HG03103 (cell line): ENCODE measurements around the gene SLC5A7.

Experiments used
- ATAC-seq: cut with Tn5 transposase; IDR thresholded peaks from one replicate; pipeline ENCODE4 v1.9.1; 2021; ENCODE audit warnings: low read depth; ENCODE audit not compliant: unreplicated experiment

Gene SLC5A7

DNA sequence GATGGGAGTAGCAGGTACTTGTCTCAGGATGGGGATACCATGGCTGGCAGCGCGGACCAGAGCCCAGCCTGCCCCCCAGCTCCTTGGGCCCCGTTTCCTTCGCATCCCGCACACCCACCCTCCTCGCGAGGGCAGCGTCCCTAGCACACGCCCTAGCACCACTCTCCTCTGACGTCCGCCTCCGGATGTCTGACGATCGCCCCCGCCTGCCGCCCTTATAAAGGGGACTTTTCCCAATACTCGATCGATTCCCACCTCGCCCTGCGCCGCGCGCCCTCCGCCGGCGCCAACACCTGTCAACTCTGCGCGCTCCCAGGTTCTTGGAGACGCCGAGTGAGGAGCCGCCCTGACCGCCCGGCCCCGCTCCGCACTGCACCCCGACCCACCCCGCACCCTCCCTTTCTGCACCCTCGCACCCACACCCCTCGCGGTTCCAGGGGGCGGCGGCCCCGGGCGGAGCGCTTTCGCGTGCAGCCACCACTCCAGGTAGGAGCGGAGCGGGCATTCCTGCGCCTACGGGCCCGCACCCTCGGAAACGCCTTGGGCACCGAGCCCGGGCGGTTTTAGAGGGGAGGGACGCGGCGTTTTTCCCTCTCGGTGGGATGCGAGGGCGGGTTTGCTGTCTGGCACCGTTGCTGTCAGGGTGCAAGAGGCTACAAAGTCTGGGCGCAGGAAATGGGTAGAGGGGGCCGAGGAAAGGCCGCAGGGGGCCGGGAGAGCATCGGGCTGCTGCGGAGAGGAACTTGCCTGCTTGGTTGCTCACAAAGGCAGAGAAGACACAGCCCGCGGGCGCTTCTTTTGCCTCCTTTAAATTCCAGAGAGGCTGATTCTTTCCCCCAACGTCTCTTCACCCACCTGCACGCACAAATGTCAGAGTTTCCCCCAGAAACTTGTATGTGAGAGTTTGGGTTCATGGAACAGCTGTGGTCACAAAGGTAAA, at the start of gene SLC5A7:
SLC5A7 (plus strand) TSS at position 247 of the 940 bp plus-strand sequence. CDS start 1,632 bp downstream, outside the sequence.
- ATAC-seq: no peak

DNA sequence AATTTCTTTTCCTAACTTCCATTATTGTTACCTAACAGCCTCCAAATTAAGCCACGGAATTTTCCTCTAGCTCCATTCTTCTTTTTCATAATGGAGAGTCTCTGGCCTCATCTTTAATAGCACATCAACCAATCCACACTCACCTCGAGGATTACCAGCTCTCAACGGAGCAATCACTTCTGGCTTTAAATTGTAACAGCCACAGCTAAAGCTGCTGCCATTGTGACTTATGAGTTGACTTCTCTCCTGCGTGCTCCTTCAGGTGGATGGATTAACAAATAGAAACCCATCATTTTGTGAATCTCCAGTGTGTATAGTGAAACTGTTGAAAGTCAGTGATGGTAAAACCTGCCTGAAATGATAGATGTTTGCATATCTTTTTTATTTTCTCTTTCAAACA, 24.9 kb upstream of the SLC5A7 start:
- ATAC-seq: no peak

DNA sequence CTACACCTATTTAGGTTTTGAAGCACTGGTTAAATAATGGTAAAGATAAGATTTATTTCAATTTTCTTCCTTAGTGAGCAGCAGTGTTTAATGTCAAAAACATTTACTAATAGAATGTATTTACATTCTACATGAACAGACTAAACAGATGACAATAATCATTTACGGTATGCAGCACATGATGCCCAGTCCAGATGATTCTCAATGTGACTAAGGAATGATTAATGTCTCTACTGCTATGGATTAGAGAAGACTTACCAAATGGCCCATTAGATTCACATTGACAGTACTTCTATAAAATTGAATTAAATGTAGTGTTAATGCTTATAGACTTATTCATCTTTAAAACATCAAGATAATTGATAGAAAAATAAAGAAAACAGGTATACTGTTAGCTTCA, 22.1 kb upstream of the SLC5A7 start:
- ATAC-seq: no peak

DNA sequence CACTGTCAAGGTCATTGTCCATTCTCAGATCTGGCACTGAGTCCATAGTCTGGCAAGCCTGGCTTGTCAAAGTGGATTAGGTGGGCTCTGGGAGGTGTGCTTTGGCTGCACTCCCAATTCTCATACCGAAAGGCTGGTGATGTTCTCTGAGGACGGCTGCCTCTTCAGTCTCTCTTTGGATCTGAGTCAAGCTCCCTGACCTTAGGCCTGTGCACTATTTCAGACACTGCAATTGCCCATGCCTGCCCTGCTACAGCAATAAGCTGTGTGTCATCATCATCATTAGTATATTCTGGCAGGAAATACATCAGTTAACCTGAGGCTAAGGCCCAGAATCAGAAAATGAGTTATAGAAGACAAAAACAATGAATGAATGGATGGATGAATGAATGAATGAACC, 1.6 kb upstream of the SLC5A7 start:
- no peak for ATAC-seq

DNA sequence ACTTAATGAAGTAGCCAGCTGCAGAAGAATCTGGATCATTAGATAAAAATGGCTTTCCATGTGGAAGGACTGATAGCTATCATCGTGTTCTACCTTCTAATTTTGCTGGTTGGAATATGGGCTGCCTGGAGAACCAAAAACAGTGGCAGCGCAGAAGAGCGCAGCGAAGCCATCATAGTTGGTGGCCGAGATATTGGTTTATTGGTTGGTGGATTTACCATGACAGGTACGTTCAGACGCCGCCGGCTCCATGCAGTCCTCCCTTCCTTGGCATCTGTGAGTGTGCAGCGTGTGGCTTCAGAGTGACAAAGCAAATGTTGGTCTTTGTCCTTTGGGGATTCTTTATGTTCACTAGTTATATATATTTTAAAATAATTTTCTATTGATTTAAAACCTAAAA, 1.8 kb downstream of the SLC5A7 start:
- no peak for ATAC-seq

DNA sequence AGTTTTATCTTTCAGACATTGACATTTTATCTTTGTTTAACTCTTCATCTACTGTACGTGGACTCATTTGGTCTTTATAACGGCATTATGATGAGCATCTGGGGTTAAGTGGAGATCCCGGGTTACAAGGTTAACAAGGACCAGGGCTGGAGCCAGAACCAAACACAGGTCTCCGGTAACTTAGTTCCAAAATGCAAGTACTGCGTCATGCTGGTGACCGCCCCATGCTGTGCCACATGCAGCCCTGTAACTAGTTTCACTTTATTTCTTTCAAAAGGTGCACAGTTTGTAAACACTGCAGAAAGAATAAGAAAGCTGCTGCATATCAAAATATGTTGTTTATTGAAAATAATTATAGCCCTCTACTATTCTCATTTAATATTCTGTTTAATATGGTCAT, 3.1 kb downstream of the SLC5A7 start:
- no peak for ATAC-seq

DNA sequence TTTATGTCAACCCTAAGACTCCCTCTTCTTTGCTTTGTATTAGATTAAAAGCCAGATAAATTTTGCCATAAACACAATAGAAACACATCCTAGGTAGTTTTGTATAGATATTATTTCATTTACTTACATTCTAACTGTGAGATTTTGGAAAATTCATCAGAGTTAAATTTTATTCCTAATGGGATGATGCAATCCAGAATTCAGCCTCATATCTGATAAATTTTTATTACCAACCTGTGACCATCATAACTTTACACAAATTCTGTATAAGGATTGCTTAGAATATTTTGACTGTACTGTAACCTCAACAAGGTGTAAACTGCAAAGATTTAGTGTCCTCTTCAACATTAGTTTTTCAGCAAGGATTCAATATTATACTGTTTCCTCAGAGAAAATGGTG, 4.4 kb downstream of the SLC5A7 start:
- ATAC-seq: no peak

DNA sequence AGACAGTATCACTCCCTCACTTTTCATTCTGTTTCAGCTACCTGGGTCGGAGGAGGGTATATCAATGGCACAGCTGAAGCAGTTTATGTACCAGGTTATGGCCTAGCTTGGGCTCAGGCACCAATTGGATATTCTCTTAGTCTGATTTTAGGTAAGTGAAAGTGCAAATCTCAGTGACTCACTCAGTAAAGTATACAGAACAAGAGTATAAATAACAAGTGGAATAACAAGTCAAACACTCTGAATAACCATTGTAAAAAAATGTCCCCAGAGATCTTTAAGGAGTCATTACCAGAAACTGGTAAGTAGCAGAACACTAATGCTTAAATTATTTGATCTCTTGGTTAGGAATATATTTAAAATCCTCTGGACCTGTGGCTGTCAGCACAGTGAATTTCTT, 5.7 kb downstream of the SLC5A7 start:
- no peak for ATAC-seq

DNA sequence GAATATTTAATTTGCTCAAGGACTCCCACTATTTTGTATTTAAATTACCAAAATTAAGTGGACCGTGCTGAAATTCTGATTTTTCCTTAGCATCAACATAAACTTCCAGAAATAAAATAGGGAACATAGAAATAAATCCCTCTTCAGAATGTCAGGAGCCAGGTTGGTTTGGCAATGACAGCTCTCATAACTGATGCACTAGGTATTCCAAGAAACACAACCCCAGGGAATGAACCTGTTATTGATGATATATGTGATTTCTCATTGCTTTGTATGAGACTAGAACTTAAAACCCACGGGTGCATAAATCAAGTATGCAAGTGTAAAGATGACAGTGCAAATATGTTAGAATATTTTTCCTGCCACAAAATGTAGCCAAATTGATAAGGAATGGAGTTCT, 12.8 kb downstream of the SLC5A7 start:
- no peak for ATAC-seq

DNA sequence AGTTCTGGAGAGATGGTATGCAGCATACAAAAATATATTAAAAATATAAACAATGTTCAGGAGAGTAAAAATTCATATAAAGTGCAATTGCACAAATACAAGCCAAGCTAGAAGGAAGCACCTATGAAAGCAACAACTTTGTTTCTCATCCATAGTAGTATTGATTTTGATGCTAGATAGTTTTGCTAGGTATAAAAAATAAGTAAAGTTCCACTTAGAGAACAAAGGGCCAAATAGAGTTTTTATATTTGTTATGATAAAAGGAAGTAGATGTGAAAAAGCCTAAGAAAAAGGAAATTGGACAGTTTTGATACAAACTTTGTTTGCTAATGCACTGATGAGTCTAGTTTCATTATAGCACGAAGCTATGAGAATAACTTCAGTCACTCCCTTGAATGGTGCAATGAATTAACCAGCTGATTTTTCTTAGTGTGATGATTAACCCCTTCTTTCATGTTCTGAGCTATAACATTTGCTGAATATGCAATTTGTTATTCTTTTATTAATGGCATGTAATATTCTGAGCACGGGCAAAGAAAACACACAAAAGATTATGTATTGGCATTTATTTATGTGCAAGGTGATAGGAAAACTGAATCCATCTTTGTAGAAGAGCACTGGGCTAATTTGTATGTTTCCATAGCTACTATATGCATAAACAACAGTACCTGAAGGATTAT, 24.7 kb downstream of the SLC5A7 start:
- ATAC-seq: no peak

DNA sequence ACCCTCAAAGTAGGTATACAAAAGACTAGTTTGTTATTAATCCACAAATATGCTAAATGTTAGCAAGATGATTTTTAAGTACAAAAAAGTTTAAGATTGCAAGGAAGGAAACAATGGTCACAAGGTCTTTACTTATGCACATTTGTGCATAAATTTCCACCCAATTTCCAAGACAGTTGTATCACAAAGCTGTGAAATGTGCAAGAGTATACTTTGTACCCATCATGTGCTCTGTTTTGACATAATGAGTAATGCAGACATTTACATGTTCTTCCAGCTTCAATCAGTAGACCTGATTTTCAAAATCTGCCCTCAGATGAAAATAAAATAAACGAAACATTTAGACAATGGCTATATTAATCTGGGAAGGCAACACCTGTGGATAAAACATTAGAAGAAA, 27.0 kb downstream of the SLC5A7 start:
- ATAC-seq: no peak

DNA sequence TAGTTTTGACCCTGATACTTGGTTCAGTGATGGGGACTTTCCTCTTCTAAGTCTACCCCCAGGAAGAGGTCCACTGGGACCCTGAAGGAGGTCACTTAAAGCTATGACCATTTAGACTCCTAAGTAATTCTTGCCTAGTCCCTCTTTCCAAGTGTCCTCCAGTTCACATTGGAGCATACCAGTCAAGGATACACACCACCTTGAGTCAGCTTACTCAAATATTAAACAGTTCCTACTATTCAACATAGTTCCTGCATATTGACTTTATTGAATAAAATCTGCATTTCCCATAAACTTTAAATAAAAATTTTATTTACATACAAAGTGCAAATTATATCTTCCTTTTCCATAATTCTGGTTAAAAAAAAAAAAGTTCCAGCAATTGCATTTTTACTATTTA, 36.3 kb downstream of the SLC5A7 start:
- no peak for ATAC-seq

DNA sequence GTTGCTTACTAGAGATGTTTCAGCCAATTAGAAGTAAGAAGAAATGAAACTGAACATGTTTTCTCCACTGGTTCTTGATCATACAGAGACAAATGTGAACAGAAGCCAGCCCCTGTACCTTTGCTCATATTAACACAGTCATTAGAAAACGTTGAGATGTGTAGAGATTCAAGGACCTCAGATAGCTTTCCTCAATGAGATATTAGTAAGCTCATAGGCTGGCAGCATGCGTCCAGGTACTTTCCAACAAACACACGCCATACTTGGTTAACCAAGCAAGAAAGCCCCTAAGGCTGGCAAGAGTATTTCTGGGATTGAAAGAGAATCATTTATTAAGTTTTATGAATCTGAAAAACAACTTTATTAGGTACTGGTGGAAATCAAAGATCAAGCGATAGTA, 37.5 kb downstream of the SLC5A7 start:
- no peak for ATAC-seq

DNA sequence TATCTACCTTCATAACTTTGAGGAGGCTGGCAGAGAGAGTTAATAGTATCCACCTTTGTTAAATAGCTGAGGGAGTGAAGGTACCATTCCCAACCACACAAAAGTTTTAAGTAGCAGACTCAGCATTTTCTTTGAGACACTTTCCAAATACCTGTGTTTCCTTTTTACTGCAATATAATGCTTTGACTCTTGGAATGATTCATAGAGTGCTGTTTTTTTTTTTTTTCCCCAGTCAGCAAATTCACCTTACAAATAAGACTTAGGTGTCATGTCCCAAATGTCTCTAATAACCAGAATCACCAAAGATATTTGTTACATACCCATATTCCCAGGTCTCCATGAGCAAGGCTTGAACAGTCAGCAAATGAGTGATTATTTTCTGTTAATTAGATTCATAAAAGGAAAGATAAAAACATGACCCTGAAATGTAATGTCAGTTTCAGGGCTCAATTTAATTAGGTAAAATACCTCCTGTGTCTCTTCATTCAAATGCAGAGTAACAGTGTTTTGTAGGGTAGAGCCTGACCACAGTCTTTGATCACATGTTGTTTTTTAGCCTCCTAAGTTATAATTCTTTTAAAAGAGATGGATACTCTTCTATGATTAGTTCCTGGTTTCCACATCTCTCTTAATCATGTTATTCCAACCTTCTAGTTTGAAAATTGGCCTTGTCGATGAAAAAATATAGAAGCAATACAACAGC, 39.9 kb downstream of the SLC5A7 start:
- no peak for ATAC-seq

DNA sequence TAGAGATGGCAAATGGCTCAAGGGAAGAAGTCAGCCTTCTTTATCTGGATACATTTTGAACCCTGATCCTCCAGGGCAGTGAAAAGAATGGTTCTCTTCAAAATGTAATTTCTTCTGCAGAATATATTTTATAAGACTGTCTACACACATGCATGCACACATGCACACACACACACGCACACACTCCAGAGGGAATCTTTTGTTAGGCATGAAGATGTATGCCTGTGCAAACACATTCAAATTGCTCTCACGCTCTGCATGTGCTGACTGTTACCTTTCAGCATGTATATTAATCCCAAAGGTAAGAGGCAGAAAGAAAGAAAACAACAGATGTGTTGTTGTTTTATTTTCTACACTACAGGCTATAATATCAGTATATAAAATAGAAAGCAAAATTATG, 43.2 kb downstream of the SLC5A7 start:
- no peak for ATAC-seq

DNA sequence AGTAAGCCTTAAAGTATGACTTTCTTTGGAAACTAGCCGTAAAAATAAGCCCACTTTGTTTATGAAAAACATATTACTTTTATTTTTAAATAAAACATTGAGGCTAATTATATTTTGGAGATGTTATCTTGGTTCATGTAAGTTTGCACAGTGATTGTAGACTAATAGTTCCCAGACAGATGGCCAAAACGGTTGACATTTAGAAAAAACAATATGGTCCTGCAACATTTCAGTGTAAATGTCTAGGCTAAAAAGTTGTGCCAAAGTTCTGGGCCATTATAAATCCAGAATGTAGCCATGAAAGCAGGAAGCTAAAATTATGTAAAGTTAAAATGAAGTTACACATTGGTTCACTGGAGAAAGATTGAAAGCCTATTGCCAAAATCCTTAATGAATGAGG, 43.6 kb downstream of the SLC5A7 start:
- no peak for ATAC-seq

DNA sequence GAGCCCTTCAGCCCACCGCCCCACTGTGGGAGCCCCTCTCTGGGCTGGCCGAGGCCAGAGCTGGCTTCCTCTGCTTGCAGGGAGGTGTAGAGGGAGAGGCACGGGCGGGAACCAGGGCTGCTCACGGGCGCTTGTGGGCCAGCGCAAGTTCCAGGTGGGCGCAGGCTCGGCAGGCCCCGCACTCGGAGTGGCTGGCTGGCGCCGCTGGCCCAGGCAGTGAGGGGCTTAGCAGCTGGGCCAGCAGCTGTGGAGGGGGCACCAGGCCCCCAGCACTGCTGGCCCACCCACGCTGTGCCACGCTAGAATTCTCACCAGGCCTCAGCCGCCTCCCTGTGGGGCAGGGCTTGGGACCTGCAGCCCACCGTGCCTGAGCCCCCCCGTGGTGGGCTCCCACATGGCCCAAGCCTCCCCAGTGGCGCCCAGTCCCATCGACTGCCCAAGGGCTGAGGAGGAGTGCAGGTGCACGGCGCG, 45.2 kb downstream of the SLC5A7 start:
- ATAC-seq: no peak

DNA sequence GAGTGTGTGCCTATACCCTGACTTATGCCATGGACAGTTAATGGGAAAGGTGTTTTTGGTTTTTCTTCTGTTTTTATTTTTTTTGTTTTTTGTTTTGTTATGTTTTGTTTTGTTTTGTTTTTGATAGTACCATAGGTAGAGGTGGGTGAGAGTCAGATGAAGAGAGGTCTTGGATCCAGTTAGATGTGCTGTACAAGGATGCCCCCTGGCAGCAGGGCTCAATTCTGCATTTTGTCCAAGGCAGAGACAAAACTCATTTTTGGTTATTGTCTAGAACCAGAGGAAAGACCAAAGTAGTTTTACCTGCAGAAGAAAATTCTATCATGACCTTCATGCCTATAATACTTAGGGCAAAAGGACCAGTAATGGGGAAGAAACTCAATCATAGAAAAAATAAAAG, 48.5 kb downstream of the SLC5A7 start:
- ATAC-seq: no peak

DNA sequence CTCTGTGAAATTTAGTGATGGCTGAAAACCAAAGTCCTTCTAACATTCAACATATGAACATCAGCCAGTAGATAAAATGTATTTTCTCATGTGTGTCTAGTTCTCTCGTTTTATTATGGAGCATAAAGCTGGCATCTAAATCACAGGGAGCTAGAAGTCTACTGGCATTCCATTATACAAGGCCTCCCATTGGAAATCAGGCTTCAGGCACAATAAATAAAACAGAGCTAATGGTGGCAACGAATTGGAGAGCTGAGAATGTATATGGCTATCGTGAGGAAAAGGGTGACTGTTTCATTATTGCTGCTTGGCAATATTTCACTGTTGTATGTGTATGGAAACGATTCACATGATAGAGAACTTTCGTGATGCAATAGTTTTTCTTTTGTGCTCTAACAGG, 62.4 kb downstream of the SLC5A7 start:
- ATAC-seq: no peak

DNA sequence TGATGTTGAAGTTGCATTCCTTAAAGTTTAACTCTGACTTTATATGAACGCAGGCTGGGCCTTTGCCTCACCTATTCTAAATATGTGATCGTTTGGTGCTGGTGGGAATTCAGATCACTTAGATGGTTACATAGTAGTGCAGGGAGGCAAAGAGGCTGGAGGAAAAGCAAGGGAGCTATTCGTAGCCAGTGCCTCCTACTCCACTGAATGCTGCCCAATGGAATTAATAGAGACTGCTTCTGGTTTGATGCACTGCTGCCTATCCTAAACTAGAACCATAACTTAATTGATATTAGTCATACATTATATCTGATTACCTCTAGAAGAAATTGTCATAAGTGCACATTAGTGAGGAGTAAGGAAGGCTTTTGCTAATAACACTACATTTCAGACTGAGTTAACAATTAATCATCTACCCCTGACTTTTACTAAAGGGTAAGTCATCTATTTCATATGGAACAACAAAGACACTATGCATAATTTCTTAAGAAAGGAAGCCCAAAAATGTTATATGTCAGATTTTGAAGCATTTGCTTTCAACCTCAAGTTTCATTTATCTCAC, 72.3 kb downstream of the SLC5A7 start:
- no peak for ATAC-seq
